SU-DHL-6 (cell line): ENCODE measurements around the gene PPP1R13B.

Experiments used
- H2AFZ ChIP-seq: fragments of 200-600 bp; sonication (generic); 2 replicates; pipeline ENCODE4 v1.6.1; 2014; ENCODE audit warnings: low read depth, mild to moderate bottlenecking, moderate library complexity, mixed read lengths, antibody characterized with exemption, low read length; ENCODE audit not compliant: severe bottlenecking
- H3F3A ChIP-seq: fragments of 200-600 bp; shearing (Covaris generic); 2 replicates; pipeline ENCODE4 v1.6.0; 2016; ENCODE audit warnings: antibody characterized with exemption, mild to moderate bottlenecking; ENCODE audit not compliant: insufficient read depth
- H3K27ac ChIP-seq: fragments of 200-600 bp; sonication (generic); 2 replicates; pipeline ENCODE4 v1.5.1; 2016; ENCODE audit warnings: low read depth, mild to moderate bottlenecking, low read length, moderate library complexity, mixed read lengths
- H3K27me3 ChIP-seq: fragments of 200-600 bp; sonication (generic), shearing (Covaris generic); 2 replicates; pipeline ENCODE4 v1.6.0; 2014; ENCODE audit warnings: mild to moderate bottlenecking, low read length
- H3K36me3 ChIP-seq: fragments of 200-600 bp; sonication (generic); 2 replicates; pipeline ENCODE4 v1.6.1; 2014; ENCODE audit warnings: mild to moderate bottlenecking, low read length, mixed read lengths
- H3K4me2 ChIP-seq: fragments of 300-600, 200-600 bp; shearing (Covaris generic), sonication (generic); 2 replicates; pipeline ENCODE4 v1.6.0; 2014; ENCODE audit warnings: low read length, low read depth, mild to moderate bottlenecking; ENCODE audit not compliant: poor library complexity, severe bottlenecking
- H3K4me3 ChIP-seq: fragments of 200-600 bp; sonication (generic); 2 replicates; pipeline ENCODE4 v1.5.1; 2014; ENCODE audit warnings: antibody characterized with exemption, low read length, mild to moderate bottlenecking, mixed read lengths; ENCODE audit not compliant: insufficient read depth, poor library complexity, severe bottlenecking
- H3K79me2 ChIP-seq: fragments of 200-600 bp; sonication (generic); 2 replicates; pipeline ENCODE4 v1.6.1; 2014; ENCODE audit warnings: mild to moderate bottlenecking, low read length, moderate library complexity; ENCODE audit not compliant: insufficient read depth
- H3K9ac ChIP-seq: fragments of 200-600 bp; sonication (generic); 2 replicates; pipeline ENCODE4 v1.7.0; 2014; ENCODE audit warnings: mild to moderate bottlenecking, low read length
- H3K9me2 ChIP-seq: fragments of 200-600 bp; sonication (generic); replicated peaks from 2 replicates; pipeline ENCODE4 v1.6.1; 2014; ENCODE audit warnings: low read length; ENCODE audit not compliant: insufficient read depth
- H3K9me3 ChIP-seq: fragments of 200-600 bp; sonication (generic); 2 replicates; pipeline ENCODE4 v1.6.1; 2014; ENCODE audit warnings: low read length, mixed read lengths; ENCODE audit not compliant: insufficient read depth
- H4K20me1 ChIP-seq: fragments of 200-600 bp; sonication (generic); 2 replicates; pipeline ENCODE4 v1.6.1; 2014; ENCODE audit warnings: low read depth, mild to moderate bottlenecking, antibody characterized with exemption, low read length, moderate library complexity, mixed read lengths
- EZH2phosphoT487 ChIP-seq: fragments of 200-600 bp; sonication (generic), shearing (Covaris generic); conservative IDR thresholded peaks from 2 replicates; pipeline ENCODE4 v1.6.1; 2018; ENCODE audit warnings: mild to moderate bottlenecking, antibody characterized with exemption, low read length, moderate library complexity, mixed read lengths
- TF ChIP-seq, protein P1 (sequence below): fragments of 200-600 bp; sonication (generic); IDR thresholded peaks from one replicate; pipeline ENCODE4 v1.5.1; 2017; ENCODE audit warnings: antibody characterized with exemption, mild to moderate bottlenecking, low read length, moderate library complexity; ENCODE audit not compliant: insufficient read depth, poor library complexity, severe bottlenecking

PPP1R13B gene

DNA sequence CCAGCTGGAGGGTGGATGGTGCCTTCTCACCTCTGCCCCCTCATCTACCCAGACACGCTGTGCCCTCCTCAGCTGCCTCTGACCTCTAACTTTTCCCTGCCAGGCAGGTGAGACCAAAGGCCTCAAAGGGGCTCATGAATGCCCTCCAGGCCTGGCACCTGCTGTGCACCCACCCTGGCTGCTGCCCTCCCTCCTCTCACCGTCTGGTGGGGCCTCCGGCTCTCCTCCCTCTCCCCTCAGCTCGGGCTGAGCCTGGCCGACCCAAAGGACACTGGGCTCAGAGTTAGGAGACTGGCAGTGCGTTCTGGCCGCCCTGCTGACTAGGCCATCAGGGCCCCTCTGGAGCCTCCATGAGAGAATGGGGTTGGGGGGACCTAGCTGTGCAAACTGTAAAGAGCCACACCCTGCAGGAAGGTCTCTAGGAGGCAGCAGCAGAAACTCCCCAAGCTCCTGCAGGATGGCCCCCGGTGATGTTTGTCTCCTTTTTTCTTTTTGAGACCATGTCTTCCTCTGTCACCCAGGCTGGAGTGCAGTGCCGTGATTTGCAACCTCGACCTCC, 40.3 kb upstream of the PPP1R13B start:
- H3K79me2 ChIP-seq = no peaks in the 10 kb centered on the region
- no peaks in the 10 kb centered on the region for H3K27me3 ChIP-seq
- H4K20me1 ChIP-seq = no peaks in the 10 kb centered on the region
- no peaks in the 10 kb centered on the region for H3K9me2 ChIP-seq
- H3K9ac ChIP-seq = no peak overlapping the region
- no peaks in the 10 kb centered on the region for H3F3A ChIP-seq
- TF ChIP-seq, protein P1, sequence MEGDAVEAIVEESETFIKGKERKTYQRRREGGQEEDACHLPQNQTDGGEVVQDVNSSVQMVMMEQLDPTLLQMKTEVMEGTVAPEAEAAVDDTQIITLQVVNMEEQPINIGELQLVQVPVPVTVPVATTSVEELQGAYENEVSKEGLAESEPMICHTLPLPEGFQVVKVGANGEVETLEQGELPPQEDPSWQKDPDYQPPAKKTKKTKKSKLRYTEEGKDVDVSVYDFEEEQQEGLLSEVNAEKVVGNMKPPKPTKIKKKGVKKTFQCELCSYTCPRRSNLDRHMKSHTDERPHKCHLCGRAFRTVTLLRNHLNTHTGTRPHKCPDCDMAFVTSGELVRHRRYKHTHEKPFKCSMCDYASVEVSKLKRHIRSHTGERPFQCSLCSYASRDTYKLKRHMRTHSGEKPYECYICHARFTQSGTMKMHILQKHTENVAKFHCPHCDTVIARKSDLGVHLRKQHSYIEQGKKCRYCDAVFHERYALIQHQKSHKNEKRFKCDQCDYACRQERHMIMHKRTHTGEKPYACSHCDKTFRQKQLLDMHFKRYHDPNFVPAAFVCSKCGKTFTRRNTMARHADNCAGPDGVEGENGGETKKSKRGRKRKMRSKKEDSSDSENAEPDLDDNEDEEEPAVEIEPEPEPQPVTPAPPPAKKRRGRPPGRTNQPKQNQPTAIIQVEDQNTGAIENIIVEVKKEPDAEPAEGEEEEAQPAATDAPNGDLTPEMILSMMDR = no peak
- no peak for TF ChIP-seq EZH2phosphoT487
- H3K9me3 ChIP-seq = no peaks in the 10 kb centered on the region
- no peak overlapping the region for H2AFZ ChIP-seq
- no peak overlapping the region for H3K27ac ChIP-seq
- no peak overlapping the region for H3K4me3 ChIP-seq
- H3K36me3 ChIP-seq = no peaks in the 10 kb centered on the region
- no peak overlapping the region for H3K4me2 ChIP-seq

DNA sequence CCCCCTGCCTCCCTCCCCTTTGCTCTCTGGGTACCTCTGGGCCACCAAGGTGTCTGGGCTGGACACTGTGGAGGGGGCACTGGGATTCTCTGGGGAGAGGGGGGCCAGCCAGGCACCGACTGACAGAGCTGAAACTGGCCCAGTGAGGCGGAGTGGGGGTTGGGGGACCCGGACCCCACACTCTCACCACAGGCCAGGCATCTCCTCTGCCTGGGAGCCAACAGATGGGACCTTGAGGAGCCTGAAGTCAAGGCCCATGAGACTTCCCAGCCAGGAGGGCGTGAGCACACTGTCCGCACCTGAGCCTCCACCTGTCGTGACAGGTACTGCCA, 39.8 kb upstream of the PPP1R13B start:
- TF ChIP-seq, protein P1 = no peak
- TF ChIP-seq EZH2phosphoT487 = no peak
- Histone ChIP-seq H3K27ac (no peak overlapping the region), H2AFZ (no peak overlapping the region), H3K79me2 (no peaks in the 10 kb centered on the region), H3K9me2 (no peaks in the 10 kb centered on the region), H3K4me2 (no peak overlapping the region), H4K20me1 (no peaks in the 10 kb centered on the region), H3K9ac (no peak overlapping the region), H3K9me3 (no peaks in the 10 kb centered on the region), H3K27me3 (no peaks in the 10 kb centered on the region), H3F3A (no peaks in the 10 kb centered on the region), H3K4me3 (no peak overlapping the region), H3K36me3 (no peaks in the 10 kb centered on the region)

DNA sequence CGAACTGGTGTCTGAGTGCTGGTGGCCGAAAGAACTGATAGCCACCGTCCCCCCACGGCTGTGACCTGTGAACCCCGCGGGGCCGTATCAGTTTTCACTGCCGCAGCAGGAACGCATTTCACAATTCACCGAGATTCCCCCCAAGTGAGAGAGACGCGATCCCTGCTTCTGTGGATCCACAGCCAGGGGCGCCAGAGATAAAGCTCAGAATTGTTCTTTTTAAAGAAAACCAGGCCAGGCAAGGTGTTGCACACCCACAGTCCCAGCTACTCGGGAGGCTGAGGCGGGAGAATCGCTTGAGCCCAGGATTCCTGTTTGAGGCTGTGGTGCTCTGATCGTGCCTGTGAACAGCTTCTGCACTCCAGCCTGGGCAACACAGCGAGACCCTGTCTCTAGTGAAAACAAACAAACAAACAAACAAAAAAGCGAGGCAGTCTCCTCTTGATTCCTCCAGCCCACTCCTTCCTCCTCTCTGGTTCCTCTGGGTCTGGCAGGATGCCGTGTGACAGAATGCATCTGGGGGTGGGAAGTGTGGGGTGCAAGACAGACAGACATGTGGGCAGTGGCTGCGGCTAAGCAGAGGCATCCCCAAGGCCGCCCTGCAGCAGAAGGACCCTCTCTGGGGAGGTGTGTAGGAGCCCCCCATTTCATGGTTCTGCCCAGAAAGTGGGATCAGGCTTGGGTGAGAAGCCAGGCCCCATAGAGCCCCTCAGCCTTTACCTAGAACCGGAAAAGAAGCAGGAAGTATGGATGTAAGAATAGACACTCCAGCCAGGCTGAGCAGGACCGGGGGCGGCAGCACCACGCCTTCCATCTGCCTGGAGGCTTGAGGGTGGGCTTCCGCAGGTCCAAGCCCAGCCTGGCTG, 39.2 kb upstream of the PPP1R13B start:
- Histone ChIP-seq H2AFZ (no peak overlapping the region), H3K9ac (no peak overlapping the region)

More for the DNA sequence above, 39.2 kb upstream of the PPP1R13B start:
- Histone ChIP-seq H3K9me2 (no peaks in the 10 kb centered on the region), H3K27ac (no peak overlapping the region), H3K27me3 (no peaks in the 10 kb centered on the region), H3F3A (no peaks in the 10 kb centered on the region), H3K36me3 (no peaks in the 10 kb centered on the region), H3K4me3 (no peak overlapping the region), H3K4me2 (no peak overlapping the region), H3K79me2 (no peaks in the 10 kb centered on the region), H3K9me3 (no peaks in the 10 kb centered on the region), H4K20me1 (no peaks in the 10 kb centered on the region)
- TF ChIP-seq, protein P1 = no peak
